ENCODE data around the gene C19orf85. TPM values are rescaled to one million over a fixed set of nuclear protein-coding genes. Genes with fewer than 3 reads are reported as not detected.

Gene C19orf85
- total and polyA plus RNA-seq, 10 of the 15 experiments (the other 5 are each of a cell fraction or from before 2014, with no cell fraction given) = not detected

DNA sequence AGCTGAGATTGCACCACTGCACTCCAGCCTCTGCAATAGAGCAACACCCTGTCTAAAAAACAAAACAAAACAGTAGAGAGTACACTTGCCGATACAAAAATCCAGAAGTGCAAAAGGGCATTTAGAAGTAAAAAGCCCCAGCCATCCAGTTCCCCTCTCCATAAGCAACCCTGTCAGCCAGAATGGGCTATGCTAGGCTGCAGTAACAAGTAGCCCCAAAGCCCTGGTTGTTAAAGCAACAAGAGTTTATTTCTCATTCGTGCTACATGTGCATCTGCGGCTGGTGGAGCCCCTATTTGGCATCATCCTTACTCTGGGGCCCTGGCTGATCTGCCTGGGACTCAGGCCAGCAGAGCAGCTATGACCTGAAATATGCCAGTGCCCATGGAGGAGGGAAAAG is 40.0 kb downstream of the C19orf85 start:
- ChIA-PET SMC1A (ENCODE audit: uncharacterized antibody, unreplicated experiment) (no interaction called here), CTCF (no interaction called here), RAD21 (ENCODE audit: unreplicated experiment) (no interaction called here), POLR2A (no interaction called here)
- intact Hi-C loops (cut with micrococcal nuclease; ENCODE audit: unreplicated experiment) (no loop called here), in situ Hi-C loops (cut with MboI) (no loop called here)
- no peaks in the 10 kb centered on the region for H3K27me3 ChIP-seq (replicated peaks in 1 of 2; ENCODE audit: control insufficient read depth in 2 of 2, insufficient read depth in 2 of 2, low read length in 1 of 2)
- no peak for TF ChIP-seq CHD2 (IDR thresholded peaks at IDR 0.05; ENCODE audit: borderline replicate concordance, low read depth, low read length)
- TF ChIP-seq NFYB (IDR thresholded peaks at IDR 0.05; ENCODE audit: insufficient read depth, low read depth, low read length) = no peak
- TF ChIP-seq, protein P1, sequence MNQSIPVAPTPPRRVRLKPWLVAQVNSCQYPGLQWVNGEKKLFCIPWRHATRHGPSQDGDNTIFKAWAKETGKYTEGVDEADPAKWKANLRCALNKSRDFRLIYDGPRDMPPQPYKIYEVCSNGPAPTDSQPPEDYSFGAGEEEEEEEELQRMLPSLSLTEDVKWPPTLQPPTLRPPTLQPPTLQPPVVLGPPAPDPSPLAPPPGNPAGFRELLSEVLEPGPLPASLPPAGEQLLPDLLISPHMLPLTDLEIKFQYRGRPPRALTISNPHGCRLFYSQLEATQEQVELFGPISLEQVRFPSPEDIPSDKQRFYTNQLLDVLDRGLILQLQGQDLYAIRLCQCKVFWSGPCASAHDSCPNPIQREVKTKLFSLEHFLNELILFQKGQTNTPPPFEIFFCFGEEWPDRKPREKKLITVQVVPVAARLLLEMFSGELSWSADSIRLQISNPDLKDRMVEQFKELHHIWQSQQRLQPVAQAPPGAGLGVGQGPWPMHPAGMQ (IDR thresholded peaks at IDR 0.05; ENCODE audit: borderline replicate concordance) = no peak
- no peak for TF ChIP-seq YBX1 (IDR thresholded peaks at IDR 0.05)
- no peak for TF ChIP-seq FOXM1 (IDR thresholded peaks at IDR 0.05; ENCODE audit: low read depth, low read length)
- TF ChIP-seq, protein P2, sequence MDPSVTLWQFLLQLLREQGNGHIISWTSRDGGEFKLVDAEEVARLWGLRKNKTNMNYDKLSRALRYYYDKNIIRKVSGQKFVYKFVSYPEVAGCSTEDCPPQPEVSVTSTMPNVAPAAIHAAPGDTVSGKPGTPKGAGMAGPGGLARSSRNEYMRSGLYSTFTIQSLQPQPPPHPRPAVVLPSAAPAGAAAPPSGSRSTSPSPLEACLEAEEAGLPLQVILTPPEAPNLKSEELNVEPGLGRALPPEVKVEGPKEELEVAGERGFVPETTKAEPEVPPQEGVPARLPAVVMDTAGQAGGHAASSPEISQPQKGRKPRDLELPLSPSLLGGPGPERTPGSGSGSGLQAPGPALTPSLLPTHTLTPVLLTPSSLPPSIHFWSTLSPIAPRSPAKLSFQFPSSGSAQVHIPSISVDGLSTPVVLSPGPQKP (IDR thresholded peaks at IDR 0.05; ENCODE audit: low read depth, low read length) = no peak
- no peak for DNase-seq (ENCODE audit: low read depth, low spot score)
- H4K20me1 ChIP-seq (ENCODE audit: control insufficient read depth, insufficient read depth) = no peaks in the 10 kb centered on the region
- H3K9ac ChIP-seq (ENCODE audit: control insufficient read depth, insufficient read depth, low read length) = no peak overlapping the region
- no peaks in the 10 kb centered on the region for H3K79me2 ChIP-seq (ENCODE audit: control insufficient read depth, insufficient read depth, low read length)
- no peak for FAIRE-seq
- H3K4me3 ChIP-seq = no peak overlapping the region
- BruUV-seq (replicated peaks) = no TSS peak
- no peak overlapping the region for H2AFZ ChIP-seq (ENCODE audit: control insufficient read depth, low read depth, low read length)
- no peaks in the 10 kb centered on the region; the same call in 2 of the 3 replicates for H3K9me3 ChIP-seq (replicated peaks; ENCODE audit: control insufficient read depth, insufficient read depth, low read length)
- no peak overlapping the region for H3K4me2 ChIP-seq (ENCODE audit: control insufficient read depth, insufficient read depth)
- WGBS (ENCODE audit: insufficient coverage, insufficient replicate concordance, low lambda C conversion rate, missing lambda C conversion rate) = 48% methylated on average over 3 of the region's 3 CpGs
- H3K36me3 ChIP-seq (ENCODE audit: control insufficient read depth in 2 of 2, insufficient read depth in 2 of 2, low read length in 1 of 2) = no peaks in the 10 kb centered on the region
- ATAC-seq = no peak
- no peaks in the 10 kb centered on the region for H3K4me1 ChIP-seq (ENCODE audit: control insufficient read depth, insufficient read depth, low read length)
- no peak overlapping the region for H3K27ac ChIP-seq (ENCODE audit: control insufficient read depth, insufficient read depth)

Measured in GM12878 (cell line).